HEK293 (cell line): ENCODE data around the gene INSYN2B.

ENCODE experiments used
- CTCF ChIA-PET: fragments of 350-600 bp; formaldehyde crosslinking; extraction: SDS; loops from one replicate; lab custom pipeline; 2021; ENCODE audit warnings: antibody characterized with exemption; lab: Yijun Ruan, JAX
- POLR2A ChIA-PET: fragments of 300-600 bp; formaldehyde crosslinking; extraction: SDS; loops from one replicate; lab custom pipeline; 2020; ENCODE audit warnings: antibody characterized with exemption, inconsistent platforms; lab: Yijun Ruan, JAX
- H3K27ac ChIP-seq: fragments of 200-500 bp; sonication (Bioruptor generic); 2 replicates; pipeline ENCODE4 v1.5.1; 2014; ENCODE audit warnings: low read depth, low read length, control low read depth, inconsistent platforms; ENCODE audit errors: extremely low read depth
- H3K36me3 ChIP-seq, 2 experiments: fragments of 200-500 bp in 1 of 2; sonication (Bioruptor generic) in 1 of 2; 1 replicate in 1 of 2; 2 replicates in 1 of 2; pipeline ENCODE4 v1.5.1; 2014 to 2017; ENCODE audit warnings: inconsistent platforms in 2 of 2, low read length in 2 of 2; ENCODE audit not compliant: control insufficient read depth in 2 of 2, insufficient read depth in 1 of 2
- H3K4me1 ChIP-seq: fragments of 200-500 bp; sonication (Bioruptor generic); 2 replicates; pipeline ENCODE4 v1.5.1; 2014; ENCODE audit warnings: mild to moderate bottlenecking, low read length, inconsistent platforms; ENCODE audit not compliant: control insufficient read depth, insufficient read depth
- H3K4me3 ChIP-seq: 2 replicates; pipeline ENCODE4 v1.5.1; 2011; ENCODE audit warnings: low read depth, mild to moderate bottlenecking, control low read depth, low read length, moderate library complexity
- H3K9me3 ChIP-seq: fragments of 200-500 bp; sonication (Bioruptor generic); 2 replicates; pipeline ENCODE4 v1.5.1; 2014; ENCODE audit warnings: low read depth, low read length, inconsistent platforms; ENCODE audit not compliant: control insufficient read depth, insufficient read depth
- KLF10 ChIP-seq: fragments of 450-650 bp; IDR thresholded peaks from 2 replicates; pipeline ENCODE4 v1.5.1; 2018; ENCODE audit warnings: missing biosample characterization, mild to moderate bottlenecking, missing genetic modification characterization
- KLF9 ChIP-seq: fragments of 450-650 bp; formaldehyde crosslinking; IDR thresholded peaks from 2 replicates; pipeline ENCODE4 v1.5.1; 2016; ENCODE audit warnings: missing biosample characterization, missing genetic modification characterization, low read depth
- OSR2 ChIP-seq: fragments of 450-650 bp; formaldehyde crosslinking; IDR thresholded peaks from 2 replicates; pipeline ENCODE4 v1.5.1; 2016; ENCODE audit warnings: missing biosample characterization, missing genetic modification characterization
- SP7 ChIP-seq: fragments of 450-650 bp; formaldehyde crosslinking; IDR thresholded peaks from 2 replicates; pipeline ENCODE4 v1.5.1; 2016; ENCODE audit warnings: missing biosample characterization, missing genetic modification characterization
- ZBTB48 ChIP-seq: fragments of 450-650 bp; formaldehyde crosslinking; IDR thresholded peaks from 2 replicates; pipeline ENCODE4 v1.5.1; 2016; ENCODE audit warnings: missing biosample characterization, missing genetic modification characterization
- ZFP37 ChIP-seq: fragments of 450-650 bp; formaldehyde crosslinking; IDR thresholded peaks from 2 replicates; pipeline ENCODE4 v1.5.1; 2016; ENCODE audit warnings: missing biosample characterization, missing genetic modification characterization
- ZNF146 ChIP-seq: fragments of 450-650 bp; formaldehyde crosslinking; IDR thresholded peaks from 2 replicates; pipeline ENCODE4 v1.5.1; 2016; ENCODE audit warnings: missing biosample characterization, missing genetic modification characterization
- ZNF169 ChIP-seq: fragments of 450-650 bp; formaldehyde crosslinking; IDR thresholded peaks from 2 replicates; pipeline ENCODE4 v1.5.1; 2016; ENCODE audit warnings: missing biosample characterization, missing genetic modification characterization
- ZNF211 ChIP-seq: fragments of 450-650 bp; formaldehyde crosslinking; IDR thresholded peaks from 2 replicates; pipeline ENCODE4 v1.5.1; 2016; ENCODE audit warnings: low read depth, missing biosample characterization, missing genetic modification characterization
- ZNF274 ChIP-seq, 2 experiments: fragments of 200-500 bp in 1 of 2; fragments of 450-650 bp in 1 of 2; sonication (Bioruptor generic) in 1 of 2; formaldehyde crosslinking in 1 of 2; IDR thresholded peaks; 2 replicates each; pipeline versions ENCODE4 v1.5.1 to v1.6.1; 2014 to 2016; ENCODE audit warnings: borderline replicate concordance in 1 of 2, inconsistent platforms in 1 of 2, low read length in 1 of 2, missing biosample characterization in 1 of 2, missing genetic modification characterization in 1 of 2
- ZNF292 ChIP-seq: fragments of 450-650 bp; formaldehyde crosslinking; IDR thresholded peaks from 2 replicates; pipeline ENCODE4 v1.5.1; 2016; ENCODE audit warnings: low read depth, missing biosample characterization, missing genetic modification characterization, borderline replicate concordance
- ZNF37A ChIP-seq: fragments of 450-650 bp; IDR thresholded peaks from 2 replicates; pipeline ENCODE4 v1.5.1; 2018; ENCODE audit warnings: missing biosample characterization, missing genetic modification characterization
- ZNF48 ChIP-seq: fragments of 450-650 bp; formaldehyde crosslinking; IDR thresholded peaks from 2 replicates; pipeline ENCODE4 v1.5.1; 2016; ENCODE audit warnings: missing biosample characterization, missing genetic modification characterization
- ZNF549 ChIP-seq: fragments of 450-650 bp; IDR thresholded peaks from 2 replicates; pipeline ENCODE4 v1.5.1; 2018; ENCODE audit warnings: missing biosample characterization, missing genetic modification characterization, mild to moderate bottlenecking, inconsistent platforms, moderate library complexity
- ZNF785 ChIP-seq: fragments of 450-650 bp; formaldehyde crosslinking; IDR thresholded peaks from 2 replicates; pipeline ENCODE4 v1.5.1; 2016; ENCODE audit warnings: missing biosample characterization, missing genetic modification characterization
- TF ChIP-seq, protein P1 (sequence below): fragments of 450-650 bp; formaldehyde crosslinking; IDR thresholded peaks from 2 replicates; pipeline ENCODE4 v1.5.1; 2017; ENCODE audit warnings: missing biosample characterization, missing genetic modification characterization
- TF ChIP-seq, protein P2 (sequence below): sonication (generic); formaldehyde crosslinking; IDR thresholded peaks from 2 replicates; pipeline ENCODE4 v1.8.1; 2022; ENCODE audit warnings: mild to moderate bottlenecking, moderate library complexity, missing genetic modification reagents
- TF ChIP-seq, protein P3 (sequence below): fragments of 450-650 bp; formaldehyde crosslinking; IDR thresholded peaks from 2 replicates; pipeline ENCODE4 v1.5.1; 2016; ENCODE audit warnings: missing biosample characterization, missing genetic modification characterization
- TF ChIP-seq, protein P4 (sequence below): fragments of 450-650 bp; formaldehyde crosslinking; IDR thresholded peaks from 2 replicates; pipeline ENCODE4; 2016; ENCODE audit warnings: missing biosample characterization, missing genetic modification characterization
- TF ChIP-seq, protein P5 (sequence below): fragments of 450-650 bp; IDR thresholded peaks from 2 replicates; pipeline ENCODE4 v1.5.1; 2018; ENCODE audit warnings: missing biosample characterization, mild to moderate bottlenecking, missing genetic modification characterization
- TF ChIP-seq, protein P6 (sequence below): fragments of 450-650 bp; formaldehyde crosslinking; IDR thresholded peaks from 2 replicates; pipeline ENCODE4 v1.5.1; 2017; ENCODE audit warnings: missing biosample characterization, mild to moderate bottlenecking, missing genetic modification characterization, moderate library complexity
- TF ChIP-seq, protein P7 (sequence below): fragments of 450-650 bp; formaldehyde crosslinking; IDR thresholded peaks from 2 replicates; pipeline ENCODE4 v1.5.1; 2016; ENCODE audit warnings: missing biosample characterization, missing genetic modification characterization

Gene INSYN2B

DNA sequence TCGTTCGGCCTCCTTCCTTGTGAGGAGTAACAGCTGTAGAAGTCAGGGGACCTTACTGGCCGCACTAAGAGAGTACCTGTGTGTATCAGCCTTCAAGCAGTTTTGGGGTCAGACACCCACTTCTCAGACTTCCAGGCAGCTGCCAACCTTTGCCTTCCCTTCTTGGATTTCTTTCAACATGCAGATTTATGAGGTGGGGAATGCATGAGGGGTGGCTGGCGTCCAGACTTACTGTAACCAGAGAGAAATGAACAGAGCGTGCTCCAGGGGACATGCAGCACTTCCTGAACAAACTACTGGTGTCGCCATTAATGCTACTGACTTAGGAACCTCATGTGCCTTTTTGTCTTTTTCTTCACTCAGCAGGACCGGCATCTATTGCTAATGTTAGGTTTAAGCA lies 46.7 kb downstream of the INSYN2B start:
- H3K4me3 ChIP-seq: no peak overlapping the region
- no peaks in the 10 kb centered on the region for H3K9me3 ChIP-seq
- no peaks in the 10 kb centered on the region for H3K36me3 ChIP-seq
- H3K27ac ChIP-seq: no peak overlapping the region
- H3K4me1 ChIP-seq: no peaks in the 10 kb centered on the region
- TF ChIP-seq ZFP37 (tag by site-specific recombination) (no peak), ZNF785 (tag by site-specific recombination) (no peak), ZNF169 (tag by site-specific recombination) (no peak), KLF9 (tag by site-specific recombination) (no peak), SP7 (tag by site-specific recombination) (no peak), KLF10 (tag by site-specific recombination) (no peak)
- TF ChIP-seq, protein P1, sequence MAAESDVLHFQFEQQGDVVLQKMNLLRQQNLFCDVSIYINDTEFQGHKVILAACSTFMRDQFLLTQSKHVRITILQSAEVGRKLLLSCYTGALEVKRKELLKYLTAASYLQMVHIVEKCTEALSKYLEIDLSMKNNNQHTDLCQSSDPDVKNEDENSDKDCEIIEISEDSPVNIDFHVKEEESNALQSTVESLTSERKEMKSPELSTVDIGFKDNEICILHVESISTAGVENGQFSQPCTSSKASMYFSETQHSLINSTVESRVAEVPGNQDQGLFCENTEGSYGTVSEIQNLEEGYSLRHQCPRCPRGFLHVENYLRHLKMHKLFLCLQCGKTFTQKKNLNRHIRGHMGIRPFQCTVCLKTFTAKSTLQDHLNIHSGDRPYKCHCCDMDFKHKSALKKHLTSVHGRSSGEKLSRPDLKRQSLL: no peak
- ChIA-PET CTCF (interaction anchor here (0.8 kb wide), 1 partner anchor 47 kb away, joined by 4 read pairs; the partner anchor contains the start of gene INSYN2B), POLR2A (no interaction called here)

DNA sequence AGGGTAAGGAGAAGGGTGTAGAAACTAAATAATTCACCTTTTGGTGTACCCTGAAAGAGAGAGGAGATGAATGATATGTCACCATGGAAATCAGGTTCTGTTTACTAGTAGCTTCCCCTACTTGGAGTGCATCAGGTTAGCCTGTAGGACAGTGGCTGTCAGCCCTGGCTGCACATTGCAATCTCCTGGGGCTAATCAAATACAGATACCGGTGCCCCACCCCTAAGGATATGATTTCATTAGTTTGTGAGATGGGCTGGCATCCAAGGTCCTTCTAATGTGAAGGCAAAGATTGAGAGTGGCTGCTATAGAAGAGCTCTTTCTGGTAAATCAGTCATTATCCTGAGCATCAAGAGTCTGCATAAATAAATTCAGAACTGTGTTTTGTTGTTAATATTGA lies 47.2 kb downstream of the INSYN2B start:
- Histone ChIP-seq H3K4me1 (no peaks in the 10 kb centered on the region), H3K36me3 (no peaks in the 10 kb centered on the region), H3K9me3 (no peaks in the 10 kb centered on the region), H3K4me3 (no peak overlapping the region), H3K27ac (no peak overlapping the region)
- TF ChIP-seq, protein P2, sequence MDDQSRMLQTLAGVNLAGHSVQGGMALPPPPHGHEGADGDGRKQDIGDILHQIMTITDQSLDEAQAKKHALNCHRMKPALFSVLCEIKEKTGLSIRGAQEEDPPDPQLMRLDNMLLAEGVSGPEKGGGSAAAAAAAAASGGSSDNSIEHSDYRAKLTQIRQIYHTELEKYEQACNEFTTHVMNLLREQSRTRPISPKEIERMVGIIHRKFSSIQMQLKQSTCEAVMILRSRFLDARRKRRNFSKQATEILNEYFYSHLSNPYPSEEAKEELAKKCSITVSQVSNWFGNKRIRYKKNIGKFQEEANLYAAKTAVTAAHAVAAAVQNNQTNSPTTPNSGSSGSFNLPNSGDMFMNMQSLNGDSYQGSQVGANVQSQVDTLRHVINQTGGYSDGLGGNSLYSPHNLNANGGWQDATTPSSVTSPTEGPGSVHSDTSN (CRISPR knock-in tag): no peak
- 0 out of 2 replicates have a peak, but pooled peaks have one; percentile 15 for TF ChIP-seq OSR2 (tag by site-specific recombination)
- ChIA-PET POLR2A (no interaction called here), CTCF (interaction anchor here (0.8 kb wide), 1 partner anchor 47 kb away, joined by 4 read pairs; the partner anchor contains the start of gene INSYN2B)

DNA sequence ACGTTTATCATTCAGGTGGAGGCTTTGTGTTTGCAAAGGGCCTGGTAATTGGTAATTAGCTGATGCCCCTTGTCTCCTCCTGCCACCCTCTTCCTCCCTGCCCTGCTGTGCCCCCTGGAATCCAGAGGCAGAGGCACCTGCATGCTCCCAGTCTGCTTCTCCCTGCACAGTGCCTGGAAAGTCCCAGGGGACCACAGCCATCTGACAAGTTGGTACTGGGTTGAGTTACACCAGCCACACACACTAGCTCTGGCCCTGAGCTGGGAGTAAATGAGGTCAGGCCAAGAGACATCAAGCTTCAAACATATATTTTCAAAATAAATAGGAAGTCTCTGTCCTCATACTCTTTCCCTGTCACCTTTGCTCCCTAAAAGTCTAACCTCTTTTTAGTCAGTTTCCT lies 56.3 kb downstream of the INSYN2B start:
- POLR2A ChIA-PET: no interaction called here
- no peaks in the 10 kb centered on the region for H3K9me3 ChIP-seq
- no peaks in the 10 kb centered on the region for H3K36me3 ChIP-seq
- no peaks in the 10 kb centered on the region for H3K4me1 ChIP-seq
- CTCF ChIA-PET: no interaction called here
- H3K27ac ChIP-seq: no peak overlapping the region
- no peak overlapping the region for H3K4me3 ChIP-seq
- TF ChIP-seq ZNF274 (IDR thresholded peaks at IDR 0.05; ENCODE audit: low read length): no peak
- TF ChIP-seq ZNF274 (tag by site-specific recombination; IDR thresholded peaks at IDR 0.05; ENCODE audit: borderline replicate concordance): no peak
- no peak for TF ChIP-seq ZNF211 (tag by site-specific recombination)
- TF ChIP-seq, protein P3, sequence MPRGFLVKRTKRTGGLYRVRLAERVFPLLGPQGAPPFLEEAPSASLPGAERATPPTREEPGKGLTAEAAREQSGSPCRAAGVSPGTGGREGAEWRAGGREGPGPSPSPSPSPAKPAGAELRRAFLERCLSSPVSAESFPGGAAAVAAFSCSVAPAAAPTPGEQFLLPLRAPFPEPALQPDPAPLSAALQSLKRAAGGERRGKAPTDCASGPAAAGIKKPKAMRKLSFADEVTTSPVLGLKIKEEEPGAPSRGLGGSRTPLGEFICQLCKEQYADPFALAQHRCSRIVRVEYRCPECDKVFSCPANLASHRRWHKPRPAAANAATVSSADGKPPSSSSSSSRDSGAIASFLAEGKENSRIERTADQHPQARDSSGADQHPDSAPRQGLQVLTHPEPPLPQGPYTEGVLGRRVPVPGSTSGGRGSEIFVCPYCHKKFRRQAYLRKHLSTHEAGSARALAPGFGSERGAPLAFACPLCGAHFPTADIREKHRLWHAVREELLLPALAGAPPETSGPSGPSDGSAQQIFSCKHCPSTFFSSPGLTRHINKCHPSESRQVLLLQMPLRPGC (tag by site-specific recombination): no peak
- TF ChIP-seq ZNF48 (tag by site-specific recombination): no peak
- no peak for TF ChIP-seq ZBTB48
- no peak for TF ChIP-seq ZNF292 (tag by site-specific recombination)
- TF ChIP-seq, protein P4, sequence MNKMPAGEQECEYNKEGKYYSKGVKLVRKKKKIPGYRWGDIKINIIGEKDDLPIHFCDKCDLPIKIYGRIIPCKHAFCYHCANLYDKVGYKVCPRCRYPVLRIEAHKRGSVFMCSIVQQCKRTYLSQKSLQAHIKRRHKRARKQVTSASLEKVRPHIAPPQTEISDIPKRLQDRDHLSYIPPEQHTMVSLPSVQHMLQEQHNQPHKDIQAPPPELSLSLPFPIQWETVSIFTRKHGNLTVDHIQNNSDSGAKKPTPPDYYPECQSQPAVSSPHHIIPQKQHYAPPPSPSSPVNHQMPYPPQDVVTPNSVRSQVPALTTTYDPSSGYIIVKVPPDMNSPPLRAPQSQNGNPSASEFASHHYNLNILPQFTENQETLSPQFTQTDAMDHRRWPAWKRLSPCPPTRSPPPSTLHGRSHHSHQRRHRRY: no peak
- TF ChIP-seq ZNF549: no peak
- no peak for TF ChIP-seq ZNF37A (tag by site-specific recombination)
- TF ChIP-seq, protein P5, sequence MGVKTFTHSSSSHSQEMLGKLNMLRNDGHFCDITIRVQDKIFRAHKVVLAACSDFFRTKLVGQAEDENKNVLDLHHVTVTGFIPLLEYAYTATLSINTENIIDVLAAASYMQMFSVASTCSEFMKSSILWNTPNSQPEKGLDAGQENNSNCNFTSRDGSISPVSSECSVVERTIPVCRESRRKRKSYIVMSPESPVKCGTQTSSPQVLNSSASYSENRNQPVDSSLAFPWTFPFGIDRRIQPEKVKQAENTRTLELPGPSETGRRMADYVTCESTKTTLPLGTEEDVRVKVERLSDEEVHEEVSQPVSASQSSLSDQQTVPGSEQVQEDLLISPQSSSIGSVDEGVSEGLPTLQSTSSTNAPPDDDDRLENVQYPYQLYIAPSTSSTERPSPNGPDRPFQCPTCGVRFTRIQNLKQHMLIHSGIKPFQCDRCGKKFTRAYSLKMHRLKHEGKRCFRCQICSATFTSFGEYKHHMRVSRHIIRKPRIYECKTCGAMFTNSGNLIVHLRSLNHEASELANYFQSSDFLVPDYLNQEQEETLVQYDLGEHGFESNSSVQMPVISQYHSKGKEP (tag by site-specific recombination): no peak
- TF ChIP-seq, protein P6, sequence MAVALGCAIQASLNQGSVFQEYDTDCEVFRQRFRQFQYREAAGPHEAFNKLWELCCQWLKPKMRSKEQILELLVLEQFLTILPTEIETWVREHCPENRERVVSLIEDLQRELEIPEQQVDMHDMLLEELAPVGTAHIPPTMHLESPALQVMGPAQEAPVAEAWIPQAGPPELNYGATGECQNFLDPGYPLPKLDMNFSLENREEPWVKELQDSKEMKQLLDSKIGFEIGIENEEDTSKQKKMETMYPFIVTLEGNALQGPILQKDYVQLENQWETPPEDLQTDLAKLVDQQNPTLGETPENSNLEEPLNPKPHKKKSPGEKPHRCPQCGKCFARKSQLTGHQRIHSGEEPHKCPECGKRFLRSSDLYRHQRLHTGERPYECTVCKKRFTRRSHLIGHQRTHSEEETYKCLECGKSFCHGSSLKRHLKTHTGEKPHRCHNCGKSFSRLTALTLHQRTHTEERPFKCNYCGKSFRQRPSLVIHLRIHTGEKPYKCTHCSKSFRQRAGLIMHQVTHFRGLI (tag by site-specific recombination): no peak
- no peak for TF ChIP-seq ZNF146
- TF ChIP-seq, protein P7, sequence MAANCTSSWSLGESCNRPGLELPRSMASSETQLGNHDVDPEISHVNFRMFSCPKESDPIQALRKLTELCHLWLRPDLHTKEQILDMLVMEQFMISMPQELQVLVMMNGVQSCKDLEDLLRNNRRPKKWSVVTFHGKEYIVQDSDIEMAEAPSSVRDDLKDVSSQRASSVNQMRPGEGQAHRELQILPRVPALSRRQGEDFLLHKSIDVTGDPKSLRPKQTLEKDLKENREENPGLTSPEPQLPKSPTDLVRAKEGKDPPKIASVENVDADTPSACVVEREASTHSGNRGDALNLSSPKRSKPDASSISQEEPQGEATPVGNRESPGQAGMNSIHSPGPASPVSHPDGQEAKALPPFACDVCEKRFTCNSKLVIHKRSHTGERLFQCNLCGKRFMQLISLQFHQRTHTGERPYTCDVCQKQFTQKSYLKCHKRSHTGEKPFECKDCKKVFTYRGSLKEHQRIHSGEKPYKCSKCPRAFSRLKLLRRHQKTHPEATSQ (tag by site-specific recombination): no peak
